Natural killer cell (primary cell): ENCODE data around the gene ACOT7. TPM values are rescaled to one million over a fixed set of nuclear protein-coding genes. Genes with fewer than 3 reads are reported as not detected.

ENCODE experiments used
- ATAC-seq, 3 donors: fragments of 150-1000 bp in 2 of 3; fragments of 200-7000 bp in 1 of 3; cut with Tn5 transposase; 1 replicate in 1 of 3; 2 replicates in 2 of 3; pipeline ENCODE4 v1.10.0; 2021; ENCODE audit warnings: mild to moderate bottlenecking in 2 of 3, moderate library complexity in 2 of 3
- DNase-seq, 2 donors: peaks; one replicate each; pipeline versions ENCODE4 v3.0.0 to v3.0.0-alpha.2; 2013 to 2021; ENCODE audit warnings: mixed read lengths in 1 of 2
- H3K27ac ChIP-seq: one replicate; pipeline ENCODE4 v1.5.1; 2013; ENCODE audit warnings: mild to moderate bottlenecking, low read length
- H3K27me3 ChIP-seq: one replicate; pipeline ENCODE4 v1.6.1; 2013; ENCODE audit warnings: low read length; ENCODE audit not compliant: control insufficient read depth, insufficient read depth
- H3K36me3 ChIP-seq: one replicate; pipeline ENCODE4 v1.6.1; 2013; ENCODE audit warnings: low read length; ENCODE audit not compliant: control insufficient read depth, insufficient read depth
- H3K4me1 ChIP-seq: one replicate; pipeline ENCODE4 v1.6.1; 2013; ENCODE audit warnings: low read length; ENCODE audit not compliant: control insufficient read depth, insufficient read depth
- H3K4me3 ChIP-seq: one replicate; pipeline ENCODE4 v1.5.1; 2013; ENCODE audit warnings: low read length
- H3K9me3 ChIP-seq: one replicate; pipeline ENCODE4 v1.6.1; 2013; ENCODE audit warnings: low read length; ENCODE audit not compliant: control insufficient read depth, insufficient read depth
- H3K27ac Mint-ChIP-seq, 2 donors: one replicate each; pipeline ENCODE4 v1.8.0; 2022; ENCODE audit warnings: mild to moderate bottlenecking in 2 of 2, mixed read lengths in 2 of 2, moderate library complexity in 1 of 2
- H3K27me3 Mint-ChIP-seq, 2 donors: one replicate each; pipeline ENCODE4 v1.8.0; 2022; ENCODE audit warnings: low read depth in 2 of 2, mixed read lengths in 2 of 2
- H3K36me3 Mint-ChIP-seq: one replicate; pipeline ENCODE4 v1.8.0; 2022; ENCODE audit warnings: mixed read lengths
- H3K4me1 Mint-ChIP-seq, 2 donors: one replicate each; pipeline ENCODE4 v1.8.0; 2022; ENCODE audit warnings: mixed read lengths in 2 of 2
- H3K4me3 Mint-ChIP-seq: one replicate; pipeline ENCODE4 v1.8.0; 2022; ENCODE audit warnings: mild to moderate bottlenecking, moderate library complexity, mixed read lengths
- H3K9me3 Mint-ChIP-seq, 2 donors: one replicate each; pipeline ENCODE4 v1.8.0; 2022; ENCODE audit warnings: mixed read lengths in 2 of 2
- CTCF ChIP-seq: fragments of 200-600 bp; IDR thresholded peaks from one replicate; pipeline ENCODE4 v1.8.0; 2022; ENCODE audit warnings: antibody characterized with exemption
- WGBS: methylation state at CpG from one replicate; pipeline ENCODE4 v1.1.7; 2013; ENCODE audit warnings: missing lambda C conversion rate; ENCODE audit not compliant: insufficient coverage; 5-methylcytosine and 5-hydroxymethylcytosine counted together
- intact Hi-C: fragments of 100-400 bp; cut with micrococcal nuclease; formaldehyde crosslinking; loops from one replicate; pipeline ENCODE4 v1.14.2; 2022
- total RNA-seq, 4 donors: library from RNA; stranded (reverse); fragments of 120-200 nt in 1 of 4; gene quantifications; one replicate each; pipeline versions ENCODE4 v1.2.3 to v1.2.4, GENCODE V29; 2013 to 2022

The ACOT7 gene
- total RNA-seq, 3 donors from 2014 or later (not counting 1 experiment from before 2014, with no cell fraction given) = 11.5 to 16.9 (median 15.4) TPM

- WGBS = 91% methylated on average over 17 of the region's 17 CpGs
- TF ChIP-seq CTCF = peak; percentile 81
- Histone ChIP-seq H3K27ac (no peak overlapping the region), H3K4me3 (no peak overlapping the region), H3K27me3 (no peaks in the 10 kb centered on the region), H3K4me1 (peaks cover 15% of the 10 kb centered on the region), H3K9me3 (no peaks in the 10 kb centered on the region), H3K36me3 (no peaks in the 10 kb centered on the region)
- ATAC-seq = peak; percentile 78 to 82 (median 79)
- intact Hi-C loops = loop anchor here (1.0 to 10.0 kb wide), 3 partner anchors 97 to 829 kb away; no protein-coding TSS in a partner anchor
- no peak overlapping the region for H3K27ac Mint-ChIP-seq
- no peaks in the 10 kb centered on the region for H3K27me3 Mint-ChIP-seq
- H3K4me1 Mint-ChIP-seq = peaks cover 11 to 23% of the 10 kb centered on the region in 2 donors
- DNase-seq = peak; percentile 74 to 76
- H3K9me3 Mint-ChIP-seq = no peaks in the 10 kb centered on the region
- H3K4me3 Mint-ChIP-seq = no peak overlapping the region
- H3K36me3 Mint-ChIP-seq = no peaks in the 10 kb centered on the region
These were observed 49.8 kb downstream of the ACOT7 start for GRCh38 chr1:6343506-6344405.

DNA sequence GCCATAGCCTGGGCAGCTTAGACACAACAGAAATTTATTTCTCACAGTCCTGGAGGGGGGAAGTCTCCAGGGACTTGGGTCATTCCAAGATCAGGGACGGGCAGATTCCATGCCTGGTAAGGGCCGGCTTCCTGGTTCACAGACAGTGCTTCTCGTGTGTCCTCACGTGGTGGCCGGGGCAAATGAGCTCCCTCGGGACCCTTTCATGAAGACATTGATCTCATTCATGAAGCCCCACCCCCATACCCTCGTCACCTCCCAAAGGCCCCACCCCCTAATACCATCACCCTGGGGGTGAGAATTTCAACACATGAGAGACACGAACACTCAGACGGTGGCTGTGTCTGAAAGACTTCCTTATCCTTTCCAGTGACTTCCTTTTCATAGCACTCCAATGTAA is 51.5 kb downstream of the ACOT7 start:
- no peak for ATAC-seq
- no peak overlapping the region for H3K27ac ChIP-seq
- Mint-ChIP-seq H3K36me3 (no peaks in the 10 kb centered on the region), H3K4me1 (peaks cover 0 to 11% of the 10 kb centered on the region in 2 donors), H3K27ac (no peak overlapping the region), H3K9me3 (no peaks in the 10 kb centered on the region), H3K4me3 (no peak overlapping the region), H3K27me3 (no peaks in the 10 kb centered on the region)
- H3K27me3 ChIP-seq = no peaks in the 10 kb centered on the region
- TF ChIP-seq CTCF = no peak
- H3K4me1 ChIP-seq = no peaks in the 10 kb centered on the region
- DNase-seq = no peak
- H3K36me3 ChIP-seq = no peaks in the 10 kb centered on the region
- H3K4me3 ChIP-seq = no peak overlapping the region
- intact Hi-C loops = loop anchor here (10.0 kb wide), 2 partner anchors 237 to 827 kb away; no protein-coding TSS in a partner anchor
- WGBS = 78% methylated on average over 9 of the region's 9 CpGs
- no peaks in the 10 kb centered on the region for H3K9me3 ChIP-seq

- Histone ChIP-seq H3K4me1 (no peaks in the 10 kb centered on the region), H3K36me3 (no peaks in the 10 kb centered on the region), H3K4me3 (no peak overlapping the region), H3K9me3 (no peaks in the 10 kb centered on the region), H3K27me3 (no peaks in the 10 kb centered on the region), H3K27ac (no peak overlapping the region)
- Mint-ChIP-seq H3K4me1 (peaks cover 0 to 5% of the 10 kb centered on the region in 2 donors), H3K36me3 (no peaks in the 10 kb centered on the region), H3K27ac (no peak overlapping the region), H3K27me3 (no peaks in the 10 kb centered on the region), H3K9me3 (no peaks in the 10 kb centered on the region), H3K4me3 (no peak overlapping the region)
- no peak for DNase-seq
- intact Hi-C loops = no loop called here
- no peak for TF ChIP-seq CTCF
- ATAC-seq = no peak
- WGBS = 95% methylated on average over 5 of the region's 7 CpGs
These were observed 54.9 kb downstream of the ACOT7 start for GRCh38 chr1:6338695-6339094.
